ENCODE results near the gene MRTFA. TPM values are rescaled to one million over a fixed set of nuclear protein-coding genes. Genes with fewer than 3 reads are reported as not detected.

MRTFA gene
- total and polyA plus RNA-seq, 8 donors = 11.1 to 706 (median 61.2) TPM

GRCh38 chr22:40620464-40621046, 16.0 kb downstream of the MRTFA start:
- WGBS, 5 donors = 88 to 100% (median 95%) methylated on average over 1 of the region's 1 CpG
- Histone ChIP-seq H3K36me3 (no peaks in the 10 kb centered on the region), H3K4me1 (peaks cover 0 to 33% (median 16%) of the 10 kb centered on the region in 4 donors), H3K9me3 (peaks cover 0 to 7% (median 4%) of the 10 kb centered on the region in 4 donors), H3K27ac (no peak overlapping the region), H3K27me3 (no peaks in the 10 kb centered on the region), H3K4me3 (no peak overlapping the region)
- intact Hi-C loops (cut with DNase I; ENCODE audit: low total_unique reads) = no loop called here
- no peak for DNase-seq
- TF ChIP-seq POLR2AphosphoS5 (IDR thresholded peaks at IDR 0.05) = no peak

DNA sequence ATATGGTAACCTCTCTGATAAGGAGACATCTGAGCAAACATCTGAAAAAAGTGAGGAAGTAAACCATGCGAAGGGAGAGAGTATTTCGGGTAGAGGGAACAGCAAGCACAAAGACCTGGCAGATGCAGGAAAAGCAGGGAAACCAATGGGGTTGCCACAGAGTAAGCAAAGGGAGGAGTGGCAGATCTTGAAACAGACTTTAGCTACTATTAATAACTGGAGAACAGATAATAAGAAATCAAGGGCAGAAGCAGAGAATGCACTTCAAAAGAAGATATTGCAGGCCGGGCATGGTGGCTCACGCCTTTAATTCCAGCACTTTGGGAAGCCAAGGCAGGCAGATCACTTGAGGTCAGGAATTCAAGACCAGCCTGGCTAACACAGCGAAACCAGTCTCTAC, 18.1 kb downstream of the MRTFA start:
- no peak overlapping the region for H3K27ac ChIP-seq
- no peaks in the 10 kb centered on the region for H3K27me3 ChIP-seq
- TF ChIP-seq EP300 (IDR thresholded peaks at IDR 0.05) = no peak
- no peak for TF ChIP-seq POLR2AphosphoS5 (IDR thresholded peaks at IDR 0.05)
- TF ChIP-seq, protein P1, sequence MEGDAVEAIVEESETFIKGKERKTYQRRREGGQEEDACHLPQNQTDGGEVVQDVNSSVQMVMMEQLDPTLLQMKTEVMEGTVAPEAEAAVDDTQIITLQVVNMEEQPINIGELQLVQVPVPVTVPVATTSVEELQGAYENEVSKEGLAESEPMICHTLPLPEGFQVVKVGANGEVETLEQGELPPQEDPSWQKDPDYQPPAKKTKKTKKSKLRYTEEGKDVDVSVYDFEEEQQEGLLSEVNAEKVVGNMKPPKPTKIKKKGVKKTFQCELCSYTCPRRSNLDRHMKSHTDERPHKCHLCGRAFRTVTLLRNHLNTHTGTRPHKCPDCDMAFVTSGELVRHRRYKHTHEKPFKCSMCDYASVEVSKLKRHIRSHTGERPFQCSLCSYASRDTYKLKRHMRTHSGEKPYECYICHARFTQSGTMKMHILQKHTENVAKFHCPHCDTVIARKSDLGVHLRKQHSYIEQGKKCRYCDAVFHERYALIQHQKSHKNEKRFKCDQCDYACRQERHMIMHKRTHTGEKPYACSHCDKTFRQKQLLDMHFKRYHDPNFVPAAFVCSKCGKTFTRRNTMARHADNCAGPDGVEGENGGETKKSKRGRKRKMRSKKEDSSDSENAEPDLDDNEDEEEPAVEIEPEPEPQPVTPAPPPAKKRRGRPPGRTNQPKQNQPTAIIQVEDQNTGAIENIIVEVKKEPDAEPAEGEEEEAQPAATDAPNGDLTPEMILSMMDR (IDR thresholded peaks at IDR 0.05) = no peak
- no peak for TF ChIP-seq POLR2A (IDR thresholded peaks at IDR 0.05)
- H3K36me3 ChIP-seq = no peaks in the 10 kb centered on the region
- H3K9me3 ChIP-seq = peaks cover 0 to 7% (median 4%) of the 10 kb centered on the region in 4 donors
- WGBS, 5 donors = 87 to 95% (median 92%) methylated on average over 5 of the region's 5 CpGs
- intact Hi-C loops (cut with DNase I; ENCODE audit: low total_unique reads) = no loop called here
- H3K4me1 ChIP-seq = peaks cover 0 to 15% (median 4%) of the 10 kb centered on the region in 4 donors
- DNase-seq = no peak
- no peak overlapping the region for H3K4me3 ChIP-seq

GRCh38 chr22:40616578-40616977, 19.9 kb downstream of the MRTFA start:
- no peak overlapping the region for H3K4me3 ChIP-seq
- peaks cover 9 to 34% (median 14%) of the 10 kb centered on the region in 4 donors for H3K4me1 ChIP-seq
- no peaks in the 10 kb centered on the region for H3K27me3 ChIP-seq
- H3K36me3 ChIP-seq = no peaks in the 10 kb centered on the region
- intact Hi-C loops (cut with DNase I; ENCODE audit: low total_unique reads) = no loop called here
- TF ChIP-seq EP300 (IDR thresholded peaks at IDR 0.05) = no peak
- TF ChIP-seq, protein P1 (IDR thresholded peaks at IDR 0.05) = no peak
- TF ChIP-seq POLR2AphosphoS5 (IDR thresholded peaks at IDR 0.05) = no peak
- no peak for TF ChIP-seq POLR2A (IDR thresholded peaks at IDR 0.05)
- WGBS, 5 donors = 65 to 73% (median 70%) methylated on average over 5 of the region's 5 CpGs
- no peak for DNase-seq
- no peak overlapping the region for H3K27ac ChIP-seq
- H3K9me3 ChIP-seq = peaks cover 0 to 7% (median 2%) of the 10 kb centered on the region in 4 donors

- H3K27me3 ChIP-seq = no peaks in the 10 kb centered on the region
- peaks cover 23 to 64% (median 35%) of the 10 kb centered on the region in 4 donors for H3K4me1 ChIP-seq
- intact Hi-C loops (cut with DNase I; ENCODE audit: low total_unique reads) = no loop called here
- no peaks in the 10 kb centered on the region for H3K36me3 ChIP-seq
- H3K9me3 ChIP-seq = no peaks in the 10 kb centered on the region
- H3K4me3 ChIP-seq = no peak overlapping the region
- no peak for DNase-seq
- no peak for TF ChIP-seq POLR2A (IDR thresholded peaks at IDR 0.05)
- TF ChIP-seq EP300 (IDR thresholded peaks at IDR 0.05) = no peak
- TF ChIP-seq POLR2AphosphoS5 (IDR thresholded peaks at IDR 0.05) = no peak
- TF ChIP-seq, protein P1 (IDR thresholded peaks at IDR 0.05) = no peak
- H3K27ac ChIP-seq = no peak overlapping the region
Observed at GRCh38 chr22:40613067-40613466, 23.5 kb downstream of the MRTFA start.

- Histone ChIP-seq H3K4me3 (no peak overlapping the region), H3K36me3 (no peaks in the 10 kb centered on the region), H3K27ac (peak overlapping the region in 2 of 5 donors; percentile 4 to 36), H3K9me3 (no peaks in the 10 kb centered on the region), H3K27me3 (no peaks in the 10 kb centered on the region), H3K4me1 (peaks cover 23 to 71% (median 39%) of the 10 kb centered on the region in 4 donors)
- WGBS, 5 donors = 24 to 49% (median 35%) methylated on average over 4 of the region's 4 CpGs
- no peak for DNase-seq
- intact Hi-C loops (cut with DNase I; ENCODE audit: low total_unique reads) = no loop called here
- TF ChIP-seq POLR2AphosphoS5 (IDR thresholded peaks at IDR 0.05) = no peak
- TF ChIP-seq, protein P1 (IDR thresholded peaks at IDR 0.05) = no peak
- no peak for TF ChIP-seq EP300 (IDR thresholded peaks at IDR 0.05)
- TF ChIP-seq POLR2A (IDR thresholded peaks at IDR 0.05) = no peak
Observed at GRCh38 chr22:40612291-40612751, 24.2 kb downstream of the MRTFA start.
